GM19099 (cell line): ENCODE results near the gene C1orf141.

ENCODE experiments used
- POLR2A ChIP-seq: IDR thresholded peaks from 3 replicates; pipeline ENCODE4 v1.6.1; 2011; ENCODE audit warnings: low read depth; ENCODE audit not compliant: insufficient read length; ENCODE audit errors: extremely low read depth

C1orf141 gene

DNA sequence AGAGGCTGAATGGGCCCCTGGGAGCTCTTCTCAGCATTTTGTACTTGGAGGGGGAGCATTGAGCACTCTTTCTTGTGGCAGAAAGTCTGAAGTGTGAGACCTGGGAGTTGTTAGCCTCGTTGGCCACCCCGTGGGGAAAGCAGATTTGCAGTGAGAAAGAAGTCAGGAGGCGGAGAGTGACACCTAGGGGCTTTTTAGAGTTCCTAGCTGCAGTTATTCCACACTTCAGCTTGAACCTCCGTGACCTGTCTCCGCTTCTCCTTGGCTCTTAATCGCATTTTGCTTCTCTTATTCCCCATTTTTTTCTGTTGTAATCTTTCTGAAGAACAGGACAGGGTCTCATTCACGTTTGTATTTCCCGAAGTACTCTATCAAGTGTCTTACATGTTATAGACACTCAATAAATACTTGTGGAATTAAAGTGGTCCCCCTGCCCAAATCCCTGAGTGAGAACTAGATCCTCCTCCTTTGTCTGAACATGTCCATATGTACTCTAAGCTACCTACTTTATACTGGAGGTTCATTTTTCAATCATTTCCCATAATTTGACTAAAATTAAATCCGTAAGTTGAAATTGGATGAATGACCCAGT lies 14.5 kb upstream of the C1orf141 start:
- TF ChIP-seq POLR2A, result no peak

DNA sequence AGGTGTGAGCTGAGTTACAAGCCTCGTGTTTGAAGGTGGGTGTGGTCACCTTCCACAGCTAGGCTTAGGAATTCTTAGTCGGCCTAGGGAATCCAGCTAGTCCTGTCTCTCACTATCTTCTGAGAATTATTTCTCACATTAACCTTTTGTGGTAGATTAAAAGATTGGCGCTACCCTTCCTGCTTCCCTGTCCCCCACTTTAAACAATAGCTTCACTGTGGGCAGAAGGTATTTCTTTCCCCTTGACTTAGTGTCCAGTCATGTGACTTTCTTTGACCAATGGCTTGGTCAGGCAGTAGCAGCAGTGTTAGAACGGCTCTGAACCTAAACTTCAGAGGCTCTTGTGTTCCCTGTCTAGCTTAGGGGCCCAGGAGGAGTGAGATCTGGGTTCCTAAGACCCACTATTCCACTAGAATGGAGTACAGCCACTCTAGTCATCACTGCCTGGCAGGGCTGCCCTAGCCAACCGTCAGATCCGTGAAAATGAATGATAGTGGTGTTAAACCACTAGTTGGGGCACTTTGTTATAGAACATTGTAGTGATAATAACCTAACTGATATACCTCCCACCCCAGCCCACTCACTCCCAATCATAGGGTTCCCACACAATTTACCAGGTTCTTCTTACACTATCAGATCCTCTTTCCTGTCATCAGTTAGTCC lies 13.9 kb upstream of the C1orf141 start:
- no peak for TF ChIP-seq POLR2A

DNA sequence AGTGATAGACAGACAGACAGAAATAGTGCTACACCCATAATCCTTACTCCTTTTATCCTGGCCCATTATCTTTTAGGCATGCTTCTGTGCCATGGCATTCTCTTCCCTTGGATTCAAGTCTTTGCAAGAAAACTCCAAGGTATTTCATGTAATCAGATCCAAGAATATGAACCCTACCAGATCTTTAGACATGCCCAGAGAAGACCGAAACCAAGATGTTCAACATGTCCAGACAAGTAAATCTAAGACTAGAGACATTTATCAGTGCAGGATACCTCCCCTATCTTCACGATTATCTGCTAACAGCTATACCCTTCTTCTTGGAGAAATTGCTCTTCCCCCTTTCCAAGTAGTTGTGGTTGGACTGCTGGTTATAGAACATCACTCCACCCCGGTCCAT lies 11.8 kb upstream of the C1orf141 start:
- no peak for TF ChIP-seq POLR2A

DNA sequence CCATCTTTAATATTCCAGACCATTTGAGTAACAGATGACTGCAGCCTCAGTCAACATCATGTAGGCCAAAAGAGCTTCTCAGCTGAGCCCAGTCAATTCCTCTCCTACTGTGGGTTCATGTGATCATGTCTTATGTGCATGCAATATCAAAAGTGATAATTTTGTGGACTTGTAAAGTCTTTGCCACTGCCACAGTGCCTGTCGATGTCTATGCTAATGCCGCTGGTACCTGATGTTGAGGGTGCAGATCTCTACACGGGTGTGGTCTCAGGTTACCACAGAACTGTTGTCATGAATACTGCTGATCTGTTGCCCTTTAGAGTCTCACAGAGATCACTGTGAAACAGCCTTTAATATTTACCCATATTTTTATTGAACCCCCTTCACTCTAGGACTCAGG lies 11.3 kb upstream of the C1orf141 start:
- TF ChIP-seq POLR2A, result no peak

DNA sequence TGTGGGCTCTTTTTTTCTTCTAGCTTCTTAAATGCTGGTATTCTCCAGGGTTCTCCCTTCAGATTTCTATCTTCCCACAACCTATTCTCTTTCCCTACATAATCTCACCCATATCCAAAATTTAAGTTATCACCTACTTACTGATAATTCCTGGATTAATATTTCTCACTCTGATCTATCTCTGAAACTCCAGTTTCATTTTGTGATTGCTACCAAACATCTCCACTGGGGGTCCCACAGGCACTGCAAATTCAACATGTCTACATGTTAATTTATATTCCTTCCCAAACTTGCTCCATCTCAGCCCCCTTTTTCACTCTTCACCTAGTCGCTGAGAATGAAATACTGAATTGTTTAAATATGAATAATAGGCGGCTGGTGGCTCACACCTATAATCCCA lies 9.9 kb upstream of the C1orf141 start:
- TF ChIP-seq POLR2A, result no peak

DNA sequence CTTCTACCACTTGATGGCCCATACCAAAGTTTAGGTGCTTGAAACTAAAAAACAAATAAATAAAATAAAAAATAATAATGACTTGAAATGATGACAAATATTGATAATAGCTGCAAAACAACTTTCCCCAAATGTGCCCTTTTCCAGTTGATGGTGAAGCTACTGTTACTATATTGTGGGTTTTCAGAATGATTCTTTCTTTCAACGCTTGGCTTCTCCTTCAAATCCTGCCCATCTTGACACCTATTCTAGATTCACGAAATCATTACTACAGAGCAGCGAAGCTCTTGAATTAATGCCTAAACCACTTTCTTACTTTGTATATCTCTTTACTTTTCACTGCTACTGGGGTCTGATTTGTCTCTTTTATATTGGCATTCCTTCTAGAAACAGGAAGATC lies 9.2 kb upstream of the C1orf141 start:
- TF ChIP-seq POLR2A, result no peak

DNA sequence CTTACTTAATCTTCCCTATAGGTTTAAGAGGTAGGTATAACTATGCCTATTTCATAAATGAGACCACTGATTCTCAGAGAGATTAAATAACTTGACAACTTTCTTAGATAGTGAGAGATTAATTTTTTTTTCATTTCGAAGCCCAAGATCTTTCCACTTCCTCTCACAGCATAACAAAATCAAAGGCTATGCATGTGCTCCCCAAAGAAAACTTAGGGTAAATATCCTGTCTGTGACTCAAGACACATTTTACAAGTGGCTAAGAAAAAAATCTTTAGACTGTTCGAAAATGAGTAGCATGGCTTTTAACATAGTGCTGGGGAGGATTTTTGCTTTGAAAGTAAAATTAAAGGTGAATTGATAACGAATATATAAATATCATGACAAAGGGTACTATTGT lies 8.2 kb upstream of the C1orf141 start:
- no peak for TF ChIP-seq POLR2A

DNA sequence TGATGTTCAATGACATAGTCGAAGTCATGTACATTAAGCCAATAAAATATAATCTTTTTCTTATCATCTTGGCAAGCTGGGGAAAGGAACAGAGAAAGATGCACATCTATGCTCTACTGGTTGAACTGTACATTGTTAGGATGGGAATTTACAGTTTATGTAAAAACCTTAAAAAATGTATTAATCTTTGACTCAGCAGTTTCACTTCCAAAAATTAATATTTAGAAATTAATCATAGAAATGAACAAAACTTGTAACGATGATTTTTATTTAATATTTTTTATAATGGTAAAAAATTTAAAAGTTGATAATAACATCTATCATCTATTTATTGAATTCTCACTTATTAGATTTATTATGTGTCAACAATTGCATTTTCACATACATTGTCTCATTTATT lies 5.7 kb upstream of the C1orf141 start:
- TF ChIP-seq POLR2A, result no peak

DNA sequence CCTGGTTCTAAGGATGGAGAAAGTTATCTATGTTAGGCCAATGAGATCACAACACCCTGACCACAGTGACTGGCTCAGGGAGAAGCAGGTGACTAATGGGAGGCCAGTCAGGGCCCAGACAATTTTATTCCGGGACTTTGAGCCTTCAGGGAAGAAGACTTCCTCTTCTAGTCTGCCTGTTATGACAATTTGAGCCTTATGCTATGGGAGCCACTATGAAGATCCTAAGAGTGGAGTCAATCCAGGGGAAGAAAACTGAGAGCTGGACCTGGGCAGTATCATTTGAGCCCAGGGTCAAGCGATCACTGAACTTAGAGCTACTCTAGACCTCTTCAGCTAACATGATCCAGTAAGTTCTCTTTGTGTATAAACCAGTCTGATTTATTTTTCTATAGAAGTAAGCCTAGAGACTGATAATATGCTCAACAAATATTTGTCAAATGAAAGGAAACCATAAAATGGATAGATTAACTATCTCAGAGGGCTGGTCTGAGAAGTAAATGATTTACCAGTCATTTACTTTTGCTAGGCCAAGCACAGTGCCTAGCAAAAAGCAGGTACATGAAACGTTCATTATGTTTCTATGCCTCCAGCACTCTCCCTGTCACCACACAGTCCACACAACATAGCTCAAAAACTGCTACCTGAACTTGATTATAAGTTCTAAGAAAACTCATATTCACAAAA lies 4.2 kb upstream of the C1orf141 start:
- TF ChIP-seq POLR2A, result no peak

DNA sequence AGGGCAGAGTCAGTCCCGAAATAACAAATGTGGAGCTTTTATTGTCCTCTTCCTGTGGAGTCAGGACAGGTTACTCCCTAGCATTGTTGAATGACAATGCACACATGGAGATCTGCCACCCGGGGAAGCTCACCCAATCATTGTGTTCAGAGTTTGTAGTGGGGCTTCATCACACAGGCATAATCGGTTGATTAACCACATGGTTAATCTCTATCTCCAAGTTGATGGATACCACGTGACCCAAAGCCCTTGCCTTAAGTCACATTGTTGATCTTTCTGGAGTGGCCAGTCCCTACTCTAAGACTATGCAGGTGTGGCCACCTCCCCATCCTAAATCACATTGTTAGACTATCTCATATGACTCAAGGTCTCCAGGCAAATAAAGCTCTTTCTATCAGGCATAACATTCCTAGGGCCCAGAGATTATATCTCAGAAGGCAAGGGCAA lies 2.6 kb upstream of the C1orf141 start:
- TF ChIP-seq POLR2A, result no peak

DNA sequence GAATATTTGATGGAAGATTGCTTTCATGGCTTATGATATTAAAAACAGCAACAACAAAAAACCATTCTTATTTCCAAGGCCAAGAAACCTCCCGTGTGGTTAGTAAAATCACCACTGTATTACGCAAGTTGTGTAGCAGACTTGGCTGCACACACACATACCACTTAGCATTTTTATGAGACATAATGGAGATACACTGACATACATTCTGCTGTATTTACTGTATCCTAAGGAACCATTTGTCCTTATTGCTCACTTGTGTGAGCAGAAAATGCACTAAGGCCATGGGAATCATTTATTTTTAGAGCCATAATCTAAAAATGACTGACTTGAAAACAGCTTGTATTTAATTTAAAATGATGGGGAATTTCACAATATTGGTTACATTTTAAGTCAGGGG lies 584 bp upstream of the C1orf141 start:
- TF ChIP-seq POLR2A, result no peak

DNA sequence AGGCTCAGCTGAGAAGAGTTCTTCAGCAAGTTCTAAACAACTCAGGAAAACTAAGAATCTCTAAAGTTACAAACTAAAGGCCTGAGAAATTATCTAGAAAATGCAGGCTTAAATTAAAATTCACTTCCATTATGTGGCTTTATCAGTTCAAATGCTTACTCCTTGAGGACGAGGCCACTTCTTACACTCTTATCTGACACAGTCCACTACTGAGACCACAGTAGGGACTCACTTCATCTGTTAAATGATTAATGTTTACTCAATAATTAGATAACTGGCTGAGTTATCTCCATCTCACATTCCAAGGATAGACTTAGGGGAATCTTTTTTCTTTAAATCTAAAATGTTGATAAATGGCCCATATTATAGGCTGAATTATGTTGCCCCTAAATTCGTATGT lies 1.6 kb downstream of the C1orf141 start:
- TF ChIP-seq POLR2A, result no peak

DNA sequence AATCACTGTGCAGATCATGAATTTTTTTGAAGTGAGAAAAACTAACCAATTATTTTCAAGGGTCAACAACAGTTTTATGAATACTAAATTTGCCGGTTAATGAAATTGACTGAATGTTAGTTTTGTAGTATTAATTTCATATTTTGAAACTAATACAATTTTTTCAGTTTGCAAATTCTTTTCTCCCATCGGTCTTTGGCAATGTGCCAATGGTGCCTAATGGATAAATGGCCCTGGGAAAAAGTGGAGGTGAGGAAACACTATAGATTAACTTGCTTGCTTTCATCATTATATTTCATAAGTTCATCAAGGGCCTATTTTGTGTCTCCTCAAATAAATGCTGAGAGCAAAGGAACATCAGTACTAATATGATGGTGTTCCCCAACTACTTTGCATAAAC lies 4.1 kb downstream of the C1orf141 start:
- TF ChIP-seq POLR2A, result no peak

DNA sequence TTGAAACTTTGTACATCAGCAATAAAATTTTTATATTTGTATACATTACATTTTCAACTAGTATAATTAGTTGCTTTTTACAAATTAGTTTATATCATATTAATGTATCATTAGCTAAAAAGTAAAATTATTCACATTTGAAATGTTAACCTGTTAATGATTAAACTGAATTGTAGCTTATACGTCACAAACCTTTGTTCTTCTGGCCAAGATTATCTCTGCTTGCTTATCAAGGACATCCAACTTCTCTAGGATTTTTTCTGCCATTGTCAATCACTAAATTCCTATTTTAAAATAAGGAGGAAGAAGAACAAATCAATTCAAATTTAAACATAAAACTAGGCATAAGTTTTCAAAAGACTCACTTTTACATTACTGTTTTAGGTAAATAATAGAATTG lies 7.8 kb downstream of the C1orf141 start:
- TF ChIP-seq POLR2A, result no peak

DNA sequence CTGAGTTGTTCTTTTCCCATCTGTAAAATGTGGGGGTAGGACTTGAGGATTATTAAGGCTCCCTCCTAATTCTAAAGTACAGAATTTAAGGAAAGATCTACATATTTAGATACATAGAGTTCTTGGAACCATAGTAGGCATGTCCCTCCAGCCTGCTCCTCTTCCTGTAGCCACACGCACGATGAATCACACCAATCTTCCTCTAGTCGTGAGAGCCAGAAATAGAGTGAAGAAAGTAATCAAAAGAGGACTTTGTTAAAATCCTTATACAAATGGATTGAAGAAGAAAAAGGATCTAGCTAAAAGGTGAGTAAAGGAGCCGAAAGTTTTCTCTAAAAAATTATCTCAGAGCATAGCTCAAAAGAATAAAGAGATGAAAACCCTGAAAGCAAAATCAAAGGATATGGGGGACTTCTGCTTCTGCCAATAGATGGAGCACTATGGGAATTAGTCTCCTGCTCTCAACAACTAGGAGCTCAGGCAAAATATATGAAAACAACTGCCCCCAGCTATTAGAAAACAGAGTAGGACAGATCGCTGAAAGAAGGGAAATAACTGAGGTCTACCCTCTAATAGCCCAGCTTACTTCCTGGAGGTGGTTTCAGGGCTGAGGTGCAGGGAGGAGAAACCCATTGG lies 8.5 kb downstream of the C1orf141 start:
- no peak for TF ChIP-seq POLR2A

DNA sequence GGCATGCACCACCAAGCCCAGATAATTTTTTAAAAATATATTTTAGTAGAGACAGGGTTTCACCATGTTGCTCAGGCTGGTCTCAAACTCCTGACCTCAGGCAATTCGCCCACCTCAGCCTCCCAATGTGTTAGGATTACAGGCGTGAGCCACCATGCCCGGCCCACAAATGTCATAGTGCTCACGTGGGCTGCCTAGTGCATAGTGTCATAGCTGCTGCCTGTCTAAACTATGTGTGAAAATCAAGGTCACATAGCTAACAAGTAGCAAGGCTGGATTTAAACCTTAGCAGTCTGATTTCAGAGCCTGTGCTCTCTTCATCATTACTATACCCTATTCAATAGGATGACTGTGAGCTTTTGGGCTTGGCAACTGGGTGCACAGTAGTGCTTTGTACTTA lies 10.3 kb downstream of the C1orf141 start:
- no peak for TF ChIP-seq POLR2A
